ENCODE measurements around the gene ERH.
A peak's percentile ranks its signal among the peaks of the same experiment; 100 is the strongest.

The ERH gene

GRCh38 chr14:69355154-69355597 is 42.9 kb downstream of the ERH start:
- DNase-seq, result no peak

- DNase-seq, result peak; percentile 69
These were observed 43.5 kb downstream of the ERH start for GRCh38 chr14:69354383-69355153.

GRCh38 chr14:69353168-69353567 is 44.9 kb downstream of the ERH start:
- no peak for DNase-seq

- DNase-seq, result no peak
These were observed 46.2 kb downstream of the ERH start for GRCh38 chr14:69351911-69352310.

GRCh38 chr14:69351385-69351784 is 46.7 kb downstream of the ERH start:
- DNase-seq, result no peak

GRCh38 chr14:69350892-69351291 is 47.2 kb downstream of the ERH start:
- DNase-seq, result no peak

GRCh38 chr14:69349091-69349777 is 48.9 kb downstream of the ERH start:
- no peak for DNase-seq

- DNase-seq, result no peak
These were observed 51.4 kb downstream of the ERH start for GRCh38 chr14:69346710-69347109.

GRCh38 chr14:69345402-69345801 is 52.7 kb downstream of the ERH start:
- DNase-seq, result no peak

GRCh38 chr14:69344171-69344570 is 53.9 kb downstream of the ERH start:
- DNase-seq, result no peak

GRCh38 chr14:69342928-69343525 is 55.1 kb downstream of the ERH start:
- no peak for DNase-seq

- DNase-seq, result no peak
These were observed 58.7 kb downstream of the ERH start for GRCh38 chr14:69339426-69339825.

GRCh38 chr14:69337984-69338383 is 60.1 kb downstream of the ERH start:
- no peak for DNase-seq

- no peak for DNase-seq
These were observed 62.7 kb downstream of the ERH start for GRCh38 chr14:69335371-69335771.

- DNase-seq, result no peak
These were observed 63.5 kb downstream of the ERH start for GRCh38 chr14:69334576-69334975.

GRCh38 chr14:69333791-69334337 is 64.2 kb downstream of the ERH start:
- no peak for DNase-seq

GRCh38 chr14:69332782-69333395 is 65.2 kb downstream of the ERH start:
- DNase-seq, result no peak

- no peak for DNase-seq
These were observed 66.9 kb downstream of the ERH start for GRCh38 chr14:69331206-69331605.
